ENCODE results near the gene VTI1A. TPM values are rescaled to one million over a fixed set of nuclear protein-coding genes. Genes with fewer than 3 reads are reported as not detected.

Gene VTI1A
- total and polyA plus RNA-seq, 2 of the 4 experiments (the other 2 are of a cell fraction), result 9.7 to 24.9 TPM

- H3K4me2 ChIP-seq (ENCODE audit: low read depth, low read length), result no peak overlapping the region
- ChIA-PET CTCF (no interaction called here), POLR2A (ENCODE audit: unreplicated experiment) (no interaction called here)
- H3K4me1 ChIP-seq (ENCODE audit: control insufficient read depth, insufficient read depth, low read length), result no peaks in the 10 kb centered on the region
- peaks cover 15 to 17% of the 10 kb centered on the region in 2 experiments for H3K79me1 ChIP-seq (ENCODE audit: low read depth in 1 of 2, low read length in 2 of 2)
- H3K9me1 ChIP-seq (ENCODE audit: insufficient read depth, low read length), result no peaks in the 10 kb centered on the region
- dilution Hi-C loops (cut with HindIII; ENCODE audit: low sequenced_read_pairs, unreplicated experiment), result no loop called here
- H3K9me3 ChIP-seq (ENCODE audit: control insufficient read depth, insufficient read depth, low read length), result no peaks in the 10 kb centered on the region
- no peak overlapping the region for H4K5ac ChIP-seq (ENCODE audit: low read depth, low read length)
- H3K18ac ChIP-seq (ENCODE audit: low read depth, low read length), result no peak overlapping the region
- no peak overlapping the region for H3K9ac ChIP-seq (ENCODE audit: low read depth, low read length)
- no peak for TF ChIP-seq ELK1 (IDR thresholded peaks at IDR 0.05; ENCODE audit: borderline replicate concordance, low read depth, low read length)
- no peak for TF ChIP-seq CHD1 (IDR thresholded peaks at IDR 0.05; ENCODE audit: low read depth, low read length)
- no peak for TF ChIP-seq MAZ (IDR thresholded peaks at IDR 0.05; ENCODE audit: borderline replicate concordance, low read depth, low read length)
- TF ChIP-seq, protein P1, sequence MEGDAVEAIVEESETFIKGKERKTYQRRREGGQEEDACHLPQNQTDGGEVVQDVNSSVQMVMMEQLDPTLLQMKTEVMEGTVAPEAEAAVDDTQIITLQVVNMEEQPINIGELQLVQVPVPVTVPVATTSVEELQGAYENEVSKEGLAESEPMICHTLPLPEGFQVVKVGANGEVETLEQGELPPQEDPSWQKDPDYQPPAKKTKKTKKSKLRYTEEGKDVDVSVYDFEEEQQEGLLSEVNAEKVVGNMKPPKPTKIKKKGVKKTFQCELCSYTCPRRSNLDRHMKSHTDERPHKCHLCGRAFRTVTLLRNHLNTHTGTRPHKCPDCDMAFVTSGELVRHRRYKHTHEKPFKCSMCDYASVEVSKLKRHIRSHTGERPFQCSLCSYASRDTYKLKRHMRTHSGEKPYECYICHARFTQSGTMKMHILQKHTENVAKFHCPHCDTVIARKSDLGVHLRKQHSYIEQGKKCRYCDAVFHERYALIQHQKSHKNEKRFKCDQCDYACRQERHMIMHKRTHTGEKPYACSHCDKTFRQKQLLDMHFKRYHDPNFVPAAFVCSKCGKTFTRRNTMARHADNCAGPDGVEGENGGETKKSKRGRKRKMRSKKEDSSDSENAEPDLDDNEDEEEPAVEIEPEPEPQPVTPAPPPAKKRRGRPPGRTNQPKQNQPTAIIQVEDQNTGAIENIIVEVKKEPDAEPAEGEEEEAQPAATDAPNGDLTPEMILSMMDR (conservative IDR thresholded peaks at IDR 0.05; ENCODE audit: low read depth, low read length), result no peak
- no peak for TF ChIP-seq SMC3 (IDR thresholded peaks at IDR 0.05; ENCODE audit: low read depth, low read length)
- TF ChIP-seq FOS (IDR thresholded peaks at IDR 0.05; ENCODE audit: low read depth, low read length), result no peak
- no peak overlapping the region for H4K8ac ChIP-seq (ENCODE audit: low read depth in 2 of 2, low read length in 2 of 2)
- intact Hi-C loops (cut with micrococcal nuclease), result no loop called here
- H3K4ac ChIP-seq (ENCODE audit: low read depth, low read length), result no peak overlapping the region
- no peak overlapping the region for H3K14ac ChIP-seq (replicated peaks; ENCODE audit: low read depth, low read length)
- peaks cover 12% of the 10 kb centered on the region for H3K36me3 ChIP-seq (ENCODE audit: control insufficient read depth, insufficient read depth, low read length)
- no peak for ATAC-seq (ENCODE audit: low read depth)
- no peak overlapping the region for H3K56ac ChIP-seq (ENCODE audit: extremely low read depth, insufficient read depth, low read length)
- no peak for DNase-seq
- no peak overlapping the region for H2AK5ac ChIP-seq (ENCODE audit: low read depth, low read length)
- no peak overlapping the region for H4K91ac ChIP-seq (ENCODE audit: insufficient read depth, low read depth, low read length)
- WGBS, 2 experiments (ENCODE audit: extremely low coverage in 2 of 2, insufficient read length in 1 of 2), result no CpG with 5 or more reads among the region's 3 CpGs
- in situ Hi-C loops (cut with MboI; ENCODE audit: low sequenced_read_pairs), result loop anchor here (10.0 kb wide), 1 partner anchor 257 kb away; the partner anchor contains the start of gene GPAM
- H3K23ac ChIP-seq (ENCODE audit: low read depth, low read length), result no peak overlapping the region
- H2AK9ac ChIP-seq (replicated peaks; ENCODE audit: low read depth, low read length, poor library complexity), result no peak overlapping the region
- BruUV-seq (replicated peaks), result no TSS peak
- H4K20me1 ChIP-seq (ENCODE audit: insufficient read depth, low read length), result no peaks in the 10 kb centered on the region
- H3K27me3 ChIP-seq (ENCODE audit: control insufficient read depth, insufficient read depth, low read length), result no peaks in the 10 kb centered on the region
- no peak overlapping the region for H2BK5ac ChIP-seq (ENCODE audit: low read depth, low read length, poor library complexity, severe bottlenecking)
- no peak overlapping the region for H2BK120ac ChIP-seq (ENCODE audit: low read depth, low read length)
- H3K27ac ChIP-seq (ENCODE audit: insufficient read depth, low read length), result no peak overlapping the region
- no peak overlapping the region for H2AFZ ChIP-seq (replicated peaks; ENCODE audit: low read length, poor library complexity)
- no peak overlapping the region for H3K4me3 ChIP-seq (ENCODE audit: insufficient read depth, low read depth, low read length)
- H2BK15ac ChIP-seq (ENCODE audit: low read depth, low read length), result no peak overlapping the region
- no peak overlapping the region for H2BK20ac ChIP-seq (ENCODE audit: low read depth, low read length)
These were observed 5.0 kb upstream of the VTI1A start for GRCh38 chr10:112442063-112442462.

Data from IMR-90 (cell line).